Fibroblast of lung (primary cell): Measurements from ENCODE around the gene MBD4.

ENCODE experiments used
- EZH2 ChIP-seq: IDR thresholded peaks from 2 replicates; pipeline ENCODE4 v1.5.1; 2012; ENCODE audit warnings: low read length, control low read depth, mild to moderate bottlenecking; ENCODE audit errors: missing control alignments
- TF ChIP-seq, protein P1 (sequence below), 2 donors: IDR thresholded peaks in 1 of 2; conservative IDR thresholded peaks in 1 of 2; 1 replicate in 1 of 2; 2 replicates in 1 of 2; pipeline ENCODE4 v1.5.1; 2011 to 2012; ENCODE audit warnings: low read length in 2 of 2, control low read depth in 1 of 2, inconsistent platforms in 1 of 2, low read depth in 1 of 2, mild to moderate bottlenecking in 1 of 2

DNA sequence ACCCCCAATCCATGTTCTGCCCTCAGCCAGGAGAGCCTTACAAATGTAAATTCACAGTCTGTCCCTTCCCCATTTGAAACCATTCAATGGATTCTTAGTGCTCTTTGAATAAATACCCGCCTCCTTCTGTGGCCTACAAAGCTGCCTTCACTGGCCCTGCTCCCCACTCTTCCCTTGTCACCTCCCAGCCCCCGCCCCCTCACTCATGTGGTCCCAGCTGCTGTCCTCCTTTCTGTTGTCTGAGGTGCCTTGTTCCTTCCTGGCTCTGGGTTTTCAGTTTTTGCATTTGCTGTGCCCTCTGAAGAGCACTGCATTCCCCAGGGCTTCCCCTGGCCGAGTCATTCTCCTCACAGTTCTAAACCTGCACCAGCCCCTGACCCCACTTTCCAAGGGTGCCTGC lies 14.5 kb downstream of the MBD4 start:
- TF ChIP-seq, protein P1, sequence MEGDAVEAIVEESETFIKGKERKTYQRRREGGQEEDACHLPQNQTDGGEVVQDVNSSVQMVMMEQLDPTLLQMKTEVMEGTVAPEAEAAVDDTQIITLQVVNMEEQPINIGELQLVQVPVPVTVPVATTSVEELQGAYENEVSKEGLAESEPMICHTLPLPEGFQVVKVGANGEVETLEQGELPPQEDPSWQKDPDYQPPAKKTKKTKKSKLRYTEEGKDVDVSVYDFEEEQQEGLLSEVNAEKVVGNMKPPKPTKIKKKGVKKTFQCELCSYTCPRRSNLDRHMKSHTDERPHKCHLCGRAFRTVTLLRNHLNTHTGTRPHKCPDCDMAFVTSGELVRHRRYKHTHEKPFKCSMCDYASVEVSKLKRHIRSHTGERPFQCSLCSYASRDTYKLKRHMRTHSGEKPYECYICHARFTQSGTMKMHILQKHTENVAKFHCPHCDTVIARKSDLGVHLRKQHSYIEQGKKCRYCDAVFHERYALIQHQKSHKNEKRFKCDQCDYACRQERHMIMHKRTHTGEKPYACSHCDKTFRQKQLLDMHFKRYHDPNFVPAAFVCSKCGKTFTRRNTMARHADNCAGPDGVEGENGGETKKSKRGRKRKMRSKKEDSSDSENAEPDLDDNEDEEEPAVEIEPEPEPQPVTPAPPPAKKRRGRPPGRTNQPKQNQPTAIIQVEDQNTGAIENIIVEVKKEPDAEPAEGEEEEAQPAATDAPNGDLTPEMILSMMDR (conservative IDR thresholded peaks at IDR 0.05 in 1 of 2, IDR thresholded peaks at IDR 0.05 in 1 of 2; ENCODE audit: low read depth in 1 of 2, low read length in 2 of 2): no peak
- TF ChIP-seq EZH2: no peak
